HepG2 (cell line): ENCODE measurements around the gene FMN2. TPM values are rescaled to one million over a fixed set of nuclear protein-coding genes. Genes with fewer than 3 reads are reported as not detected.

ENCODE experiments used
- ATAC-seq: fragments of 200-7000 bp; cut with Tn5 transposase; 3 replicates; pipeline ENCODE4 v1.9.1; 2020; ENCODE audit warnings: mild to moderate bottlenecking, moderate library complexity
- BruUV-seq: library from RNA; stranded (reverse); fragments of 400-500 nt; replicated peaks from 2 replicates; lab custom pipeline; 2021; lab: Mats Ljungman, UMichigan
- CTCF ChIA-PET: fragments of 300-600 bp; formaldehyde crosslinking; extraction: SDS; loops from one replicate; lab custom pipeline; 2021; ENCODE audit warnings: low total read pairs, inconsistent platforms, low intra/inter-chr PET ratio; lab: Yijun Ruan, JAX
- POLR2A ChIA-PET: fragments of 350-600 bp; sonication (Branson Sonifier 250); formaldehyde crosslinking; loops from one replicate; lab custom pipeline; 2020; ENCODE audit warnings: antibody characterized with exemption, inconsistent platforms; lab: Yijun Ruan, JAX
- DNase-seq: peaks from one replicate; pipeline ENCODE4 v3.0.0-alpha.2; 2015; ENCODE audit warnings: low spot score
- FAIRE-seq: peaks from 3 replicates; lab custom pipeline; 2011; peaks lifted over from hg19 to GRCh38; lab: Jason Lieb, UNC
- H2AFZ ChIP-seq: one replicate; pipeline ENCODE4 v1.6.1; 2011; ENCODE audit warnings: low read length, inconsistent platforms
- H3K27ac ChIP-seq: fragments of 300-600 bp; 3 replicates; pipeline ENCODE4 v1.8.0; 2011; ENCODE audit warnings: mixed run types, mild to moderate bottlenecking, mixed read lengths, low read length, inconsistent platforms; ENCODE audit not compliant: insufficient read depth; ENCODE audit errors: extremely low read length
- H3K27me3 ChIP-seq, 2 experiments: fragments of 200-600 bp in 1 of 2; 2 replicates in 1 of 2; 3 replicates in 1 of 2; pipeline versions ENCODE4 v1.6.0 to v1.8.0; 2011; ENCODE audit warnings: low read length in 2 of 2, mild to moderate bottlenecking in 2 of 2, moderate library complexity in 2 of 2, inconsistent platforms in 1 of 2; ENCODE audit not compliant: insufficient read depth in 2 of 2, control insufficient read depth in 1 of 2
- H3K36me3 ChIP-seq, 2 experiments: fragments of 200-600 bp in 1 of 2; replicated peaks in 1 of 2; 2 replicates in 1 of 2; 3 replicates in 1 of 2; pipeline versions ENCODE4 v1.5.1 to v1.8.0; 2011; ENCODE audit warnings: low read length in 2 of 2, inconsistent platforms in 1 of 2; ENCODE audit not compliant: insufficient read depth in 2 of 2, control insufficient read depth in 1 of 2
- H3K4me1 ChIP-seq: 2 replicates; pipeline ENCODE4 v1.5.1; 2012; ENCODE audit warnings: low read length, inconsistent platforms; ENCODE audit not compliant: insufficient read depth
- H3K4me2 ChIP-seq: 2 replicates; pipeline ENCODE4 v1.6.0; 2011; ENCODE audit warnings: low read depth, low read length, inconsistent platforms
- H3K4me3 ChIP-seq, 3 experiments: fragments of 200-600 bp in 1 of 3; sonication (generic), shearing (Covaris generic) in 1 of 3; replicated peaks in 1 of 3; 2 replicates each; pipeline ENCODE4 v1.5.1; 2011 to 2016; ENCODE audit warnings: low read length in 3 of 3, inconsistent platforms in 2 of 3, low read depth in 2 of 3, mild to moderate bottlenecking in 2 of 3, control low read depth in 1 of 3, mixed read lengths in 1 of 3; ENCODE audit not compliant: insufficient read depth in 1 of 3
- H3K79me2 ChIP-seq: one replicate; pipeline ENCODE4 v1.6.1; 2011; ENCODE audit warnings: low read length, inconsistent platforms; ENCODE audit not compliant: insufficient read depth
- H3K9ac ChIP-seq: 2 replicates; pipeline ENCODE4 v1.6.0; 2011; ENCODE audit warnings: mild to moderate bottlenecking, low read depth, low read length, inconsistent platforms; ENCODE audit not compliant: insufficient read depth
- H3K9me3 ChIP-seq: 2 replicates; pipeline ENCODE4 v1.5.1; 2012; ENCODE audit warnings: mild to moderate bottlenecking, low read length
- H4K20me1 ChIP-seq: 2 replicates; pipeline ENCODE4 v1.6.0; 2011; ENCODE audit warnings: inconsistent platforms, mild to moderate bottlenecking, low read length, moderate library complexity; ENCODE audit not compliant: insufficient read depth
- ARNTL ChIP-seq: sonication (generic); formaldehyde crosslinking; IDR thresholded peaks from 2 replicates; pipeline ENCODE4 v1.4.0; 2020; ENCODE audit warnings: mild to moderate bottlenecking, missing genetic modification reagents
- ATM ChIP-seq: fragments of 450-650 bp; IDR thresholded peaks from 2 replicates; pipeline ENCODE4 v1.7.1; 2017; ENCODE audit warnings: mild to moderate bottlenecking, borderline replicate concordance
- ESRRA ChIP-seq: sonication (generic); formaldehyde crosslinking; IDR thresholded peaks from 2 replicates; pipeline ENCODE4 v1.5.1; 2020; ENCODE audit warnings: mild to moderate bottlenecking, low read depth, missing genetic modification reagents
- FOSL1 ChIP-seq: sonication (generic); formaldehyde crosslinking; IDR thresholded peaks from 2 replicates; pipeline ENCODE4 v1.9.0; 2021; ENCODE audit warnings: missing genetic modification reagents, borderline replicate concordance
- JARID2 ChIP-seq: sonication (generic); formaldehyde crosslinking; IDR thresholded peaks from 2 replicates; pipeline ENCODE4 v1.8.1; 2023; ENCODE audit warnings: missing genetic modification reagents, inconsistent platforms; ENCODE audit not compliant: insufficient replicate concordance
- MBD4 ChIP-seq: IDR thresholded peaks from 2 replicates; pipeline ENCODE4 v1.6.1; 2012; ENCODE audit warnings: low read length, inconsistent platforms, borderline replicate concordance
- MTA3 ChIP-seq: sonication (generic); formaldehyde crosslinking; IDR thresholded peaks from 2 replicates; pipeline ENCODE4 v1.4.0; 2020; ENCODE audit warnings: missing genetic modification reagents
- NFE2 ChIP-seq: sonication (generic); formaldehyde crosslinking; IDR thresholded peaks from 2 replicates; pipeline ENCODE4 v1.4.0; 2020; ENCODE audit warnings: missing genetic modification reagents
- PCBP1 ChIP-seq: fragments of 200-400 bp; formaldehyde crosslinking; IDR thresholded peaks from 2 replicates; pipeline ENCODE4 v1.6.1; 2017; ENCODE audit warnings: mild to moderate bottlenecking, low read depth, low read length, borderline replicate concordance
- SNAPC2 ChIP-seq: sonication (generic); formaldehyde crosslinking; IDR thresholded peaks from 2 replicates; pipeline ENCODE4 v1.8.1; 2022; ENCODE audit warnings: mild to moderate bottlenecking, missing genetic modification reagents
- TRIM24 ChIP-seq: sonication (generic); formaldehyde crosslinking; IDR thresholded peaks from 2 replicates; pipeline ENCODE4 v1.8.0; 2022; ENCODE audit warnings: mild to moderate bottlenecking, missing genetic modification reagents
- ZNF354B ChIP-seq: sonication (generic); formaldehyde crosslinking; IDR thresholded peaks from 2 replicates; pipeline ENCODE4 v1.8.0; 2022; ENCODE audit warnings: mild to moderate bottlenecking, missing genetic modification reagents
- WGBS: methylation state at CpG from one replicate; pipeline ENCODE4 v1.1.6; 2017; ENCODE audit warnings: low lambda C conversion rate; 5-methylcytosine and 5-hydroxymethylcytosine counted together
- in situ Hi-C: cut with HindIII; loops from 2 replicates; pipeline ENCODE4 v1.10.0; 2017; ENCODE audit warnings: low pct_unique_long_range_greater_than_20kb; ENCODE audit not compliant: extremely low pct_ligation_motif_present
- intact Hi-C: fragments of 100-400 bp; cut with micrococcal nuclease; formaldehyde crosslinking; loops from one replicate; pipeline ENCODE4 v1.10.0; 2022; ENCODE audit not compliant: unreplicated experiment
- polyA plus RNA-seq, 8 experiments: library from polyadenylated mRNA; depleted of rRNA in 3 of 8; stranded (reverse) in 7 of 8; unstranded in 1 of 8; fragments of >200 nt; fragmentation: Illumina TruSeq in 4 of 8; extraction: Trizol in 4 of 8; gene quantifications; 2 replicates each; pipeline versions ENCODE4 v1.2.1 to v1.2.3, GENCODE V29; 2011 to 2016; ENCODE audit warnings: low read depth in 4 of 8, missing spikeins in 1 of 8, mixed read lengths in 1 of 8; ENCODE audit not compliant: insufficient read depth in 1 of 8
- total RNA-seq, 5 experiments: library from RNA; depleted of rRNA; stranded (reverse); fragments of >200 nt; fragmentation: Illumina TruSeq; extraction: Trizol; gene quantifications; 2 replicates each; pipeline ENCODE4 v1.2.3, GENCODE V29; 2016; ENCODE audit warnings: low read depth in 1 of 5
- TF ChIP-seq, protein P1 (sequence below): sonication (generic); formaldehyde crosslinking; IDR thresholded peaks from 2 replicates; pipeline ENCODE4 v1.4.0; 2020; ENCODE audit warnings: missing genetic modification reagents, borderline replicate concordance
- TF ChIP-seq, protein P2 (sequence below): sonication (generic); formaldehyde crosslinking; IDR thresholded peaks from 2 replicates; pipeline ENCODE4 v1.4.0; 2020; ENCODE audit warnings: mild to moderate bottlenecking, missing genetic modification reagents
- TF ChIP-seq, protein P3 (sequence below): IDR thresholded peaks from 2 replicates; pipeline ENCODE4 v1.6.1; 2016; ENCODE audit warnings: missing biosample characterization, missing genetic modification reagents, low read depth

Gene FMN2
- total and polyA plus RNA-seq, 2 of the 13 experiments (the other 11 are each of a cell fraction or from before 2014, with no cell fraction given) = not detected

DNA sequence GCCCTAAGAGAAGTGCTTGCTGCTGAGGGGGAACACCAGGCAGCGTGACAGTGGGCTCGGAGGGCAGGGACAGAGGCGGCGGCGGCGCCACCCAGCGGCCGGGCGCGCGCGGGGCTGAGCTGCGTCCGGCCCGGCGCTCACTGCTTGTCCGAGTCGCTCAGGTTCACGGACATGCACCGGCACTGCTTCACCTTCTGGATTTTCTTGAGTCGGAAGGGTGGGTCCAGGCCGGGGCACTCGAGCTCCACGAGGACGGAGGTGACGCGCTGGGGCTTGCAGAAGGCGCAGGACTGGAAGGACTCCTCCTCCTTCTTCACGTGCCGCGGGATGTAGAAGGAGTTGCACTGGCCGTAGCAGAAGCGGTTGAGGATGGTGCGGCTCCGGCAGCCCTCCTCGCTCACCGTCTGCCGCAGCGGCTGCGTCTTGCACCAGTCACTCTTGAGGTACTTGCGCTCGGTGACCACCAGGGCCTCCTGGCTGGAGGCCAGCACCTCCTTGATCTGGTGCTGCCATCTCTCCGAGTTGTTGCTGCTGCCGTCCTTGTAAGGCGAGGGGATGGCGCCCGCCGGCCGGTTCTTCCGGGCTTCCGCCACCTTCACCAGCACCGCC is 401.3 kb downstream of the FMN2 start (continued):
- TF ChIP-seq ESRRA (CRISPR knock-in tag) = no peak
- no peak for TF ChIP-seq JARID2 (CRISPR knock-in tag)
- TF ChIP-seq ATM = no peak
- TF ChIP-seq, protein P1, sequence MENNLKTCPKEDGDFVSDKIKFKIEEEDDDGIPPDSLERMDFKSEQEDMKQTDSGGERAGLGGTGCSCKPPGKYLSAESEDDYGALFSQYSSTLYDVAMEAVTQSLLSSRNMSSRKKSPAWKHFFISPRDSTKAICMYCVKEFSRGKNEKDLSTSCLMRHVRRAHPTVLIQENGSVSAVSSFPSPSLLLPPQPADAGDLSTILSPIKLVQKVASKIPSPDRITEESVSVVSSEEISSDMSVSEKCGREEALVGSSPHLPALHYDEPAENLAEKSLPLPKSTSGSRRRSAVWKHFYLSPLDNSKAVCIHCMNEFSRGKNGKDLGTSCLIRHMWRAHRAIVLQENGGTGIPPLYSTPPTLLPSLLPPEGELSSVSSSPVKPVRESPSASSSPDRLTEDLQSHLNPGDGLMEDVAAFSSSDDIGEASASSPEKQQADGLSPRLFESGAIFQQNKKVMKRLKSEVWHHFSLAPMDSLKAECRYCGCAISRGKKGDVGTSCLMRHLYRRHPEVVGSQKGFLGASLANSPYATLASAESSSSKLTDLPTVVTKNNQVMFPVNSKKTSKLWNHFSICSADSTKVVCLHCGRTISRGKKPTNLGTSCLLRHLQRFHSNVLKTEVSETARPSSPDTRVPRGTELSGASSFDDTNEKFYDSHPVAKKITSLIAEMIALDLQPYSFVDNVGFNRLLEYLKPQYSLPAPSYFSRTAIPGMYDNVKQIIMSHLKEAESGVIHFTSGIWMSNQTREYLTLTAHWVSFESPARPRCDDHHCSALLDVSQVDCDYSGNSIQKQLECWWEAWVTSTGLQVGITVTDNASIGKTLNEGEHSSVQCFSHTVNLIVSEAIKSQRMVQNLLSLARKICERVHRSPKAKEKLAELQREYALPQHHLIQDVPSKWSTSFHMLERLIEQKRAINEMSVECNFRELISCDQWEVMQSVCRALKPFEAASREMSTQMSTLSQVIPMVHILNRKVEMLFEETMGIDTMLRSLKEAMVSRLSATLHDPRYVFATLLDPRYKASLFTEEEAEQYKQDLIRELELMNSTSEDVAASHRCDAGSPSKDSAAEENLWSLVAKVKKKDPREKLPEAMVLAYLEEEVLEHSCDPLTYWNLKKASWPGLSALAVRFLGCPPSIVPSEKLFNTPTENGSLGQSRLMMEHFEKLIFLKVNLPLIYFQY (CRISPR knock-in tag) = no peak
- no peak for TF ChIP-seq FOSL1 (CRISPR knock-in tag)
- no peak for TF ChIP-seq NFE2 (CRISPR knock-in tag)
- no peak for TF ChIP-seq ZNF354B (CRISPR knock-in tag)
- no peak for TF ChIP-seq PCBP1

DNA sequence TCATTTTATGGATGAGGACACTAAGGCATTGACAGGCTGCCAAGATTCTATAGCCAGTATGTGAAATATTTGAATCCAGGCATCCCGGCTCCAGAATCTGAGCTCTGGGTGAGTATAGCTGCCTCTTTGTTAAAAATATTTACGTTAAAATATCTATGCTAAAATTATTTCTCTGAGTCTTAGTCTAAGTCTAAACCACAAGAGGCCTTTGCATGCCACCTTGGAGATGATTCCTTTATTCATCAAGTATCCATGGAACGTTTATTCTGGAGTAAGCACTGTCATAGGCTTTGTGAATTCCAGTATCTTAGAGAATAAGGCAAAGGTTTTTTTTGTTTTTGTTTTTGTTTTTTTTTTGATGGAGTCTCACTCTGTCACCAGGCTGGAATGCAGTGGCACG is 403.9 kb downstream of the FMN2 start:
- ChIA-PET POLR2A (no interaction called here), CTCF (no interaction called here)
- Histone ChIP-seq H2AFZ (no peak overlapping the region), H4K20me1 (no peaks in the 10 kb centered on the region), H3K4me2 (no peak overlapping the region), H3K9me3 (no peaks in the 10 kb centered on the region), H3K27me3 (no peaks in the 10 kb centered on the region), H3K4me1 (no peaks in the 10 kb centered on the region), H3K27ac (no peak overlapping the region), H3K4me3 (no peak overlapping the region), H3K79me2 (no peaks in the 10 kb centered on the region), H3K36me3 (no peaks in the 10 kb centered on the region), H3K9ac (no peak overlapping the region)
- ATAC-seq (no peak), FAIRE-seq (no peak), DNase-seq (no peak)
- intact Hi-C loops (no loop called here), in situ Hi-C loops (no loop called here)
- BruUV-seq = no TSS peak
- TF ChIP-seq ARNTL = no peak
- no peak for TF ChIP-seq TRIM24 (CRISPR knock-in tag)
- TF ChIP-seq, protein P2, sequence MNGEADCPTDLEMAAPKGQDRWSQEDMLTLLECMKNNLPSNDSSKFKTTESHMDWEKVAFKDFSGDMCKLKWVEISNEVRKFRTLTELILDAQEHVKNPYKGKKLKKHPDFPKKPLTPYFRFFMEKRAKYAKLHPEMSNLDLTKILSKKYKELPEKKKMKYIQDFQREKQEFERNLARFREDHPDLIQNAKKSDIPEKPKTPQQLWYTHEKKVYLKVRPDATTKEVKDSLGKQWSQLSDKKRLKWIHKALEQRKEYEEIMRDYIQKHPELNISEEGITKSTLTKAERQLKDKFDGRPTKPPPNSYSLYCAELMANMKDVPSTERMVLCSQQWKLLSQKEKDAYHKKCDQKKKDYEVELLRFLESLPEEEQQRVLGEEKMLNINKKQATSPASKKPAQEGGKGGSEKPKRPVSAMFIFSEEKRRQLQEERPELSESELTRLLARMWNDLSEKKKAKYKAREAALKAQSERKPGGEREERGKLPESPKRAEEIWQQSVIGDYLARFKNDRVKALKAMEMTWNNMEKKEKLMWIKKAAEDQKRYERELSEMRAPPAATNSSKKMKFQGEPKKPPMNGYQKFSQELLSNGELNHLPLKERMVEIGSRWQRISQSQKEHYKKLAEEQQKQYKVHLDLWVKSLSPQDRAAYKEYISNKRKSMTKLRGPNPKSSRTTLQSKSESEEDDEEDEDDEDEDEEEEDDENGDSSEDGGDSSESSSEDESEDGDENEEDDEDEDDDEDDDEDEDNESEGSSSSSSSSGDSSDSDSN (CRISPR knock-in tag) = no peak
- TF ChIP-seq MBD4 = no peak
- TF ChIP-seq, protein P3, sequence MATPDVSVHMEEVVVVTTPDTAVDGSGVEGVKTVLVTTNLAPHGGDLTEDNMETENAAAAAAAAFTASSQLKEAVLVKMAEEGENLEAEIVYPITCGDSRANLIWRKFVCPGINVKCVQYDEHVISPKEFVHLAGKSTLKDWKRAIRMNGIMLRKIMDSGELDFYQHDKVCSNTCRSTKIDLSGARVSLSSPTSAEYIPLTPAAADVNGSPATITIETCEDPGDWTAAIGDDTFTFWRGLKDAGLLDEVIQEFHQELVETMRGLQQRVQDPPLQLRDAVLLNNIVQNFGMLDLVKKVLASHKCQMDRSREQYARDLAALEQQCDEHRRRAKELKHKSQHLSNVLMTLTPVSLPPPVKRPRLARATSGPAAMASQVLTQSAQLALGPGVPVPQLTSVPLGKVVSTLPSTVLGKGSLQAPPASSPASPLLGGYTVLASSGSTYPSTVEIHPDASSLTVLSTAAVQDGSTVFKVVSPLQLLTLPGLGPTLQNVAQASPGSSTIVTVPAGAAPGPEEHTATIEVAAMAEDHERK (CRISPR knock-in tag) = no peak
- TF ChIP-seq SNAPC2 = no peak
- TF ChIP-seq MTA3 (CRISPR knock-in tag) = no peak
- 17% methylated on average over 4 of the region's 4 CpGs for WGBS
